Thymus (tissue), 11 donors: ENCODE measurements around the gene GPN2. TPM values are rescaled to one million over a fixed set of nuclear protein-coding genes. Genes with fewer than 3 reads are reported as not detected.
"Not testable (repeated sequence)": the region's sequence is repeated elsewhere in the genome, so short reads cannot be mapped to it uniquely, and the experiment has no call there.

Experiments used
- DNase-seq, 9 donors: peaks; one replicate each; pipeline ENCODE4 v3.0.0-alpha.2; 2013; ENCODE audit warnings: low spot score in 9 of 9, low read depth in 6 of 9, missing footprints in 1 of 9
- H3K27ac ChIP-seq, 2 donors: one replicate each; pipeline ENCODE4 v1.5.1; 2013; ENCODE audit warnings: control low read depth in 1 of 2, low read depth in 1 of 2, low read length in 1 of 2, mild to moderate bottlenecking in 1 of 2, moderate library complexity in 1 of 2
- H3K27me3 ChIP-seq, 2 donors: one replicate each; pipeline ENCODE4 v1.5.1; 2013; ENCODE audit warnings: low read length in 1 of 2; ENCODE audit not compliant: control insufficient read depth in 2 of 2, insufficient read depth in 1 of 2
- H3K36me3 ChIP-seq, 2 donors: one replicate each; pipeline ENCODE4 v1.5.1; 2013; ENCODE audit warnings: low read length in 1 of 2, mild to moderate bottlenecking in 1 of 2, moderate library complexity in 1 of 2; ENCODE audit not compliant: control insufficient read depth in 2 of 2, insufficient read depth in 2 of 2
- H3K4me1 ChIP-seq, 2 donors: one replicate each; pipeline ENCODE4 v1.5.1; 2013; ENCODE audit warnings: low read length in 2 of 2; ENCODE audit not compliant: control insufficient read depth in 2 of 2, insufficient read depth in 2 of 2
- H3K4me3 ChIP-seq, 2 donors: one replicate each; pipeline ENCODE4 v1.5.1; 2013; ENCODE audit warnings: low read length in 2 of 2, control low read depth in 1 of 2, mild to moderate bottlenecking in 1 of 2
- H3K9me3 ChIP-seq, 2 donors: one replicate each; pipeline ENCODE4 v1.5.1; 2013; ENCODE audit warnings: low read length in 1 of 2, mild to moderate bottlenecking in 1 of 2; ENCODE audit not compliant: control insufficient read depth in 2 of 2, insufficient read depth in 1 of 2
- WGBS: extraction: QIAGEN DNeasy Blood & Tissue Kit; methylation state at CpG from one replicate; pipeline ENCODE4 v1.1.7; 2013; 5-methylcytosine and 5-hydroxymethylcytosine counted together
- polyA plus RNA-seq: library from polyadenylated mRNA; stranded (reverse); fragments of 200-250 nt; gene quantifications from one replicate; pipeline ENCODE4 v1.2.3, GENCODE V29; 2013
- total RNA-seq: library from RNA; stranded (reverse); fragments of 120-200 nt; gene quantifications from one replicate; pipeline ENCODE4 v1.2.4, GENCODE V29; 2013
- donor health status: healthy.

GPN2 gene
- total and polyA plus RNA-seq, 2 donors: 10.1 to 17.9 TPM

- Histone ChIP-seq H3K4me1 (peaks cover 6 to 16% of the 10 kb centered on the region in 2 donors), H3K27me3 (no peaks in the 10 kb centered on the region), H3K36me3 (peaks cover 37 to 57% of the 10 kb centered on the region in 2 donors), H3K9me3 (no peaks in the 10 kb centered on the region), H3K27ac (no peak overlapping the region), H3K4me3 (no peak overlapping the region)
- WGBS: 96% methylated on average over 1 of the region's 1 CpG
- peak in 1 of 9 donors; percentile 37 for DNase-seq
Measured at GRCh38 chr1:26887125-26887524, 3.0 kb downstream of the GPN2 start.

GRCh38 chr1:26882696-26883463 lies 7.2 kb downstream of the GPN2 start:
- Histone ChIP-seq H3K27me3 (no peaks in the 10 kb centered on the region), H3K4me1 (no peaks in the 10 kb centered on the region), H3K9me3 (no peaks in the 10 kb centered on the region), H3K36me3 (peaks cover 68 to 81% of the 10 kb centered on the region in 2 donors), H3K4me3 (no peak overlapping the region), H3K27ac (no peak overlapping the region)
- no peak for DNase-seq
- WGBS: 98% methylated on average over 5 of the region's 5 CpGs

GRCh38 chr1:26881611-26882010 lies 8.5 kb downstream of the GPN2 start:
- not testable (repeated sequence) for H3K27me3 ChIP-seq, H3K9me3 ChIP-seq, H3K4me3 ChIP-seq, H3K4me1 ChIP-seq, DNase-seq, H3K27ac ChIP-seq
- peaks cover 77 to 89% of the 10 kb centered on the region in 2 donors for H3K36me3 ChIP-seq
- WGBS: 97% methylated on average over 6 of the region's 6 CpGs

GRCh38 chr1:26879793-26880192 lies 10.3 kb downstream of the GPN2 start:
- H3K27me3 ChIP-seq: no peaks in the 10 kb centered on the region
- H3K9me3 ChIP-seq: no peaks in the 10 kb centered on the region
- WGBS: 99% methylated on average over 4 of the region's 4 CpGs
- no peak for DNase-seq
- no peaks in the 10 kb centered on the region for H3K4me1 ChIP-seq
- H3K4me3 ChIP-seq: no peak overlapping the region
- H3K27ac ChIP-seq: no peak overlapping the region
- peaks cover 69 to 79% of the 10 kb centered on the region in 2 donors for H3K36me3 ChIP-seq

- 94% methylated on average over 2 of the region's 2 CpGs for WGBS
- H3K9me3 ChIP-seq: no peaks in the 10 kb centered on the region
- no peak for DNase-seq
Measured at GRCh38 chr1:26877326-26877725, 12.8 kb downstream of the GPN2 start.

GRCh38 chr1:26874896-26875295 lies 15.2 kb downstream of the GPN2 start:
- Histone ChIP-seq H3K4me3 (no peak overlapping the region), H3K4me1 (no peaks in the 10 kb centered on the region), H3K27me3 (no peaks in the 10 kb centered on the region), H3K9me3 (no peaks in the 10 kb centered on the region), H3K36me3 (peaks cover 28 to 38% of the 10 kb centered on the region in 2 donors), H3K27ac (no peak overlapping the region)
- DNase-seq: no peak
- WGBS: 97% methylated on average over 4 of the region's 4 CpGs

More at GRCh38 chr1:26877326-26877725, 12.8 kb downstream of the GPN2 start:
- Histone ChIP-seq H3K36me3 (peaks cover 45 to 57% of the 10 kb centered on the region in 2 donors), H3K4me1 (no peaks in the 10 kb centered on the region), H3K4me3 (no peak overlapping the region), H3K27me3 (no peaks in the 10 kb centered on the region), H3K27ac (no peak overlapping the region)

GRCh38 chr1:26873097-26873496 lies 17.0 kb downstream of the GPN2 start:
- WGBS: 95% methylated on average over 2 of the region's 2 CpGs
- H3K4me1 ChIP-seq, H3K4me3 ChIP-seq, DNase-seq, H3K27me3 ChIP-seq, H3K9me3 ChIP-seq, H3K27ac ChIP-seq: not testable (repeated sequence)
- peaks cover 12 to 20% of the 10 kb centered on the region in 2 donors for H3K36me3 ChIP-seq

GRCh38 chr1:26864610-26865480 lies 25.2 kb downstream of the GPN2 start:
- Histone ChIP-seq H3K4me3 (peak overlapping the region; percentile 74 to 75), H3K27ac (peak overlapping the region; percentile 90 to 92), H3K9me3 (no peaks in the 10 kb centered on the region), H3K36me3 (no peaks in the 10 kb centered on the region), H3K4me1 (peaks cover 3 to 28% of the 10 kb centered on the region in 2 donors), H3K27me3 (peaks cover 0 to 9% of the 10 kb centered on the region in 2 donors)
- peak; percentile 76 to 96 (median 91) for DNase-seq
- under 1% methylated on average over 75 of the region's 75 CpGs for WGBS

GRCh38 chr1:26863685-26864077 lies 26.4 kb downstream of the GPN2 start:
- Histone ChIP-seq H3K27me3 (peaks cover 0 to 9% of the 10 kb centered on the region in 2 donors), H3K4me3 (peak overlapping the region; percentile 74 to 75), H3K4me1 (peaks cover 3 to 28% of the 10 kb centered on the region in 2 donors), H3K27ac (peak overlapping the region in 1 of 2 donors; percentile 88), H3K36me3 (no peaks in the 10 kb centered on the region), H3K9me3 (no peaks in the 10 kb centered on the region)
- no peak for DNase-seq
- 64% methylated on average over 20 of the region's 20 CpGs for WGBS
